Fibroblast of the conjunctiva (primary cell): ENCODE data around the gene CD4.
A peak's percentile ranks its signal among the peaks of the same experiment; 100 is the strongest.
"Not testable (repeated sequence)": the region's sequence is repeated elsewhere in the genome, so short reads cannot be mapped to it uniquely, and the experiment has no call there.

Experiments
- DNase-seq: peaks from one replicate; pipeline ENCODE4 v3.0.0-alpha.2; 2010; ENCODE audit warnings: low read depth

Gene CD4

DNA sequence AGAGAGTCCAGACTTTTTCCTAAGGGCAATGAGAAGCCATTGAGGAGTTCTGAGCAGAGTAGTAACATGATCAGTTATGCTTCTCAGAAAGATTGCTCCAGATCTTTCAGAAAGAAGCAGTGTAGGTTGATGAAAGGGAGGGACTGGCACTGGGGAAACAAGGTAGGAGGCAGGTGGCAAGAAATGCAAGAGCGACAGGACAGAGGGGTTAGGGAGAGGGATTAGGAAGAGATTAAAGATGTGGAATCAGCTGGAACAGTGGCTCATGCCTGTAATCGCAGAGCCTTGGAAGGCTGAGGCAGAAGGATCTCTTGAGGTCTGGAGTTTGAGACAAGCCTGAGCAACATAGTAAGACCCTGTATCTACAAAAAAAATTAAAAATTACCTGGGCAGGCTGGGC lies 58.3 kb downstream of the CD4 start:
- no peak for DNase-seq

- no peak for DNase-seq
Observed at GRCh38 chr12:6849427-6849826, 60.1 kb downstream of the CD4 start.

GRCh38 chr12:6849976-6850560 lies 60.7 kb downstream of the CD4 start:
- no peak for DNase-seq

- DNase-seq, result no peak
Observed at GRCh38 chr12:6850796-6851152, 61.4 kb downstream of the CD4 start.

- peak; percentile 99 for DNase-seq
Observed at GRCh38 chr12:6851153-6851920, 62.0 kb downstream of the CD4 start, which contains the start of gene CDCA3. Gene CDCA3, minus strand, starts transcription at chr12:6851286. Its CDS starts 334 bp downstream, at chr12:6850952.

DNA sequence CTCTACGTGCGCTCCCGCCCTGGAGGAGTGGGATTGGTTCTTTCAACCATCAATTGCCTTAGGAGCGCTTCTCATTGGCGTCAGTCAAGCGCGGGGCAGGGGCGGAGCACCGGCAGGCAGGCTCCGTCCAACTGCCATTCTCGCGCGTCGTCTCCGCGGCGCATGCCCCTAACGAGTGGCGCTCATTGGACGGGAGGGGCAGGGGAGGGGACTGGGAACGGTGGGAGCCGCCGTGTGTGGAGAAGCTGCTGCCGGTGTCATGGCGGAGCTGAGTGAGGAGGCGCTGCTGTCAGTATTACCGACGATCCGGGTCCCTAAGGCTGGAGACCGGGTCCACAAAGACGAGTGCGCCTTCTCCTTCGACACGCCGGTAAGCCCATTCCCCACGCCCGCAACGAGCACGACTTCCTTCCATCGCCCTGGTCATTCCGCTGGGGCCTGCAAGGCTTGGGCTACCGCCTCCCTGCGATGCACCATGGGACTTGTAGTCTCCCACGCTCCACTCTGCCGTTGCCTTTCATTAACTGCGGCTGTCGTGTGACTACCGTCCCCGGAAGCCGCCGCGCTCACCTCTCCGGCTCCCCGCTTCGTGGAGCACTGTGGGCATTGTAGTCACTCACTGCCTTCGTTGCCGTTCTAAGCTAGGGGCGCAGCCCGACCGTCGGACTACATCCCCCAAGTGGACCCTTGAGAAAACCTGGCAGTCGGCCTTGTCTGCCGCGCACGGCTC lies 62.8 kb downstream of the CD4 start, which contains the start of gene USP5:
TSS of gene USP5 (plus strand) at position 230 of the 730 bp plus-strand sequence. CDS start at position 260, 30 bp downstream.
- DNase-seq, result peak; percentile 100

DNA sequence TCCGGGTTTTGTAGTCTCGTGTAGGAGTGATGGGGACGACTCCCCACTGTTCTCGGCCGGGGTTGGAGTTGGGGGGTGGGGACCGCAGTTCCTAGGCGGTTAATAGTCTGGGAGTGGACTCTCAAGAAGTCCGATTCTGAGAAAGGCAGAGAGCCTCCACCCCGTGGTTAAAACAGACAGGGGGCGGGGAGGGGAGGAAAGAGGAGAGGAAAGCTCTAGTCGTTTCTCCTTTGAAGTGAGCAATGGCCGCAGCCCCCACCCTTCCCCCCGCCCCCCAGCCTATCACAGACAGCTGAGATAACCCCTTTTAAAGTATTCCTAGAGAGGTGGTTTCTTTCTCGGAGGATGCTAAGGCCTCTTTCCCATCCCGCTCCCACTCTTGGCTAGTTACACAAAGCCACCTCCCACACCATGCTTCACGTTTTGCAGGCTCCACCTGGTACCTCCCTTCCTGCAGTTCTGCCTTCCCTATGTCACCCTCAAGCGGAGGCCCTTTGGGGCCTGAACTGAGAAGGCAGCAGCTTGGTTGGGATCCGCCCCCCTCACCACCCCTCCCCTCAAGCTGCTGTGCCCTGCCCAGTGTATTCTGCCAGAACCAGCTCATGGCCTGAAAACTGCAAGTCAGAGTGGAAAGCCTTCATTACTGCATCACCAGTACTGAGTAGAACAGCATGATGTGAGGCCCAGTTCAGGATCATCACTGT lies 63.5 kb downstream of the CD4 start:
- DNase-seq, result peak; percentile 72

GRCh38 chr12:6853626-6854025 lies 64.3 kb downstream of the CD4 start:
- no peak for DNase-seq

- no peak for DNase-seq
Observed at GRCh38 chr12:6854036-6854435, 64.7 kb downstream of the CD4 start.

DNA sequence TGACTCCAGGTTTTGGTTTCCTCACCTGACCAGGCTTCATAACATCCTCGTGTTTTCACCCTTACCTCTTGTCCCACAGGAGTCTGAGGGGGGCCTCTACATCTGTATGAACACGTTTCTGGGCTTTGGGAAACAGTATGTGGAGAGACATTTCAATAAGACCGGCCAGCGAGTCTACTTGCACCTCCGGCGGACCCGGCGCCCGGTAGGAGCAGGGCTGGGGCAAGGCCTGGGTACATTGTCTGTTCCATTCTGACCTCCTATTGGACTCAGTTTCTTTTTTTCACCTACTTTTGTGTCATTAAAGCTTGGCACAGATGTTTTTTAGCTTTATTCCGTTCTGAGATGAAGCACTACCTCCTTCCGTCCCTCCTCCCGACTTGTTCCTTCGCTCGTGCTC lies 66.0 kb downstream of the CD4 start:
- DNase-seq, result no peak

- no peak for DNase-seq
Observed at GRCh38 chr12:6858799-6859198, 69.5 kb downstream of the CD4 start.

- no peak for DNase-seq
Observed at GRCh38 chr12:6860116-6860515, 70.8 kb downstream of the CD4 start.

GRCh38 chr12:6860942-6861341 lies 71.6 kb downstream of the CD4 start:
- no peak for DNase-seq

- no peak for DNase-seq
Observed at GRCh38 chr12:6861391-6861790, 72.1 kb downstream of the CD4 start.

- no peak for DNase-seq
Observed at GRCh38 chr12:6863033-6863432, 73.7 kb downstream of the CD4 start.

DNA sequence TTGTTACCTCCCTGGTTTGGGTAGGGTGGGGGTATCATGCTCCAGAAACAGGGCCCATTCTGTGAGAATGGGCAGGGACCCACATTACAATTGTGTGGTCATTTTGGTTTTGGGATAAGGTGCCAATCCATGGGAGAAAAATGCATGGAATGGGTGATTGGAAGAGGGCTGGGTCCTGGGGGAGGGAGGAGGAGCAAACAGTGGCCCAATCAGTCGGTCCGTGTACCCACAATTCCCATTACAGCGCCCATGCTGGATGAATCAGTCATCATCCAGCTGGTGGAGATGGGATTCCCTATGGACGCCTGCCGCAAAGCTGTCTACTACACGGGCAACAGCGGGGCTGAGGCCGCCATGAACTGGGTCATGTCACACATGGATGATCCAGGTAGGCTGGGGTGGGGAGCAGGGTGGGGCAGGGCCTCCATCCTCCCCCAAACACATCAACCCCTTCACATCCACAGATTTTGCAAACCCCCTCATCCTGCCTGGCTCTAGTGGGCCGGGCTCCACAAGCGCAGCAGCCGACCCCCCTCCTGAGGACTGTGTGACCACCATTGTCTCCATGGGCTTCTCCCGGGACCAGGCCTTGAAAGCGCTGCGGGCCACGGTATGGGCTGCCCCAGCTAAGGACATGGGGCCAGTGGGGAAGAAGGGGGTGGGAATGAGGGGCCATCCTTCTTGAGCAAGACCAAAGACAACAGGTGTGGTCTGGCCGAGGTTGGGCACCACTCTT lies 74.4 kb downstream of the CD4 start:
- no peak for DNase-seq

GRCh38 chr12:6865307-6865706 lies 76.0 kb downstream of the CD4 start:
- DNase-seq, result not testable (repeated sequence)

DNA sequence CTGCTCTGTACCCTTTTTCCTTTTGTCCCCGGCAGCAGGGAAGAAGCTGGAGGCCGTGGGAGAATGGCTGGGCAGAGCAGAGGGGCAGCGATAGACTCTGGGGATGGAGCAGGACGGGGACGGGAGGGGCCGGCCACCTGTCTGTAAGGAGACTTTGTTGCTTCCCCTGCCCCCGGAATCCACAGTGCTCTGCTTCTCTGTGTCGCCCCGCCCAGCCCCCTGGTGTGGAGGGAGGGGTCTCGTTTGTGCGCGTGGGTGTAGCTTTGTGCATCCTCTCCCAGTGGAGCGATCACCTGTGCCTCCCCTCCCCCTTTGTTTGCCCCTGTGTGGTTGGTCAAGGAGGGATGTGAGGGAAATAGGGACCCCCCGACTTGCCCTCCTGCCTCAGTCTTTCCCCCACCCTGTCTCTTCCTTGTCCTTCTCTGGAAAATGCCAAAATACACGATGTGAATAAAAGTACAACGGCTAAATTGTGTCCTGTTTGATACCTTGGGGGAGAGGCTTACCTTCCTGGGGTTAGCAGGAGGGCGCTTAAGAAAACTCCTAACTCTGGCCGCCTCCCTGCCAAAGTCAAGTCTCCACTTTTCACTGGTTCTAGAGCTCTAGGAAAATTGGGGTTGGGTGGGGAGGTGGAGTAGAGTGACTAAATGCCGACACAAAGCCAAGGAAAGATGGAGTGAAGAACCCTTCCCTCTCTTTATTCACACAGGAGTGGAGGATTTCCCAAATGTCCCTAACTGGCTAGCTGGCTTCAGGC lies 77.0 kb downstream of the CD4 start:
- no peak for DNase-seq

GRCh38 chr12:6866920-6867412 lies 77.6 kb downstream of the CD4 start:
- no peak for DNase-seq

DNA sequence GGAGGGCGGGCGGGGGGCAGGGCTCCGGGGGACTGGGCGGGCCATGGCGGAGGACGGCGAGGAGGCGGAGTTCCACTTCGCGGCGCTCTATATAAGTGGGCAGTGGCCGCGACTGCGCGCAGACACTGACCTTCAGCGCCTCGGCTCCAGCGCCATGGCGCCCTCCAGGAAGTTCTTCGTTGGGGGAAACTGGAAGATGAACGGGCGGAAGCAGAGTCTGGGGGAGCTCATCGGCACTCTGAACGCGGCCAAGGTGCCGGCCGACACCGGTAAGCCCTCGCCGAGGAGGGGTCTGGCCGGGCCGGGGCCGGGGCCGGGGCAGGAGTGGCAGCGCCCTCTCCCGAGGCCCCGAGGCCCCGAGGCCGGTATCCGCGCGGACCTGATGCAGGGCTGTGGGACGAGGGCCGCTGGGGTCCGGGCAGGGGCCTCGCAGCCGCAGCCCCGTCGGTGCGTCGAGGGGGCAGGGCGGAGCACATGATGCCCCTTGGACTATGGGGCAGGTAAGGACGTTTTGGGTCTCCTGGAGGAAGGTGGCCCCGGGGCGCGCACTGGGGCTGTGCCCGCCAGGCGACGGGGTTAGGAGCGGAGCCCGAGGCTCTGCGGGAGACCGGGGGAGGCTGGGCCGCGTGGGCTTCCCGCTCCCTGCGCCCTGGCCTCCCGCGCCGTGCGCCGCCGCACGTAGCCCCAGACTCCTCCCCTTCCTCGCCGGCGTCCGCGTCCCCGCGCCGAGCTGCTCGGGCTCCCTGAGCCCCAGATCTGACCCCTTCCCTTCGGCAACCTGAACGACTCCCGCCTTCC lies 78.3 kb downstream of the CD4 start, which contains the start of gene TPI1:
TSS of gene TPI1 (plus strand) at position 119 of the 798 bp plus-strand sequence. CDS start at position 155, 36 bp downstream.
- peak; percentile 65 for DNase-seq
